ENCODE results near the gene TMPRSS3.
"Not testable (repeated sequence)": the region's sequence is repeated elsewhere in the genome, so short reads cannot be mapped to it uniquely, and the experiment has no call there.

TMPRSS3 gene

GRCh38 chr21:42408718-42409117 lies 12.9 kb upstream of the TMPRSS3 start:
- not testable (repeated sequence) for DNase-seq

GRCh38 chr21:42407476-42407875 lies 11.6 kb upstream of the TMPRSS3 start:
- DNase-seq: no peak

- DNase-seq: no peak
These were observed 11.0 kb upstream of the TMPRSS3 start for GRCh38 chr21:42406866-42407265.

GRCh38 chr21:42406201-42406621 lies 10.4 kb upstream of the TMPRSS3 start:
- no peak for DNase-seq

- DNase-seq: no peak
These were observed 9.5 kb upstream of the TMPRSS3 start for GRCh38 chr21:42405064-42406013.

- no peak for DNase-seq
These were observed 8.7 kb upstream of the TMPRSS3 start for GRCh38 chr21:42404539-42404938.

GRCh38 chr21:42403611-42404231 lies 7.9 kb upstream of the TMPRSS3 start, which contains the start of gene UBASH3A:
TSS of gene UBASH3A (plus strand) at chr21:42403902. CDS start at chr21:42403946, 44 bp downstream.
- no peak for DNase-seq

GRCh38 chr21:42401820-42402251 lies 6.0 kb upstream of the TMPRSS3 start:
- DNase-seq: no peak

GRCh38 chr21:42401154-42401553 lies 5.3 kb upstream of the TMPRSS3 start:
- no peak for DNase-seq

GRCh38 chr21:42400525-42400924 lies 4.7 kb upstream of the TMPRSS3 start:
- no peak for DNase-seq

- no peak for DNase-seq
These were observed 2.7 kb upstream of the TMPRSS3 start for GRCh38 chr21:42398436-42399028.

- no peak for DNase-seq
These were observed 2.0 kb upstream of the TMPRSS3 start for GRCh38 chr21:42397746-42398394.

GRCh38 chr21:42396799-42397745 lies 1.2 kb upstream of the TMPRSS3 start:
- no peak for DNase-seq

GRCh38 chr21:42395302-42395701 lies 550 bp downstream of the TMPRSS3 start:
- DNase-seq: no peak

- no peak for DNase-seq
These were observed 2.4 kb downstream of the TMPRSS3 start for GRCh38 chr21:42393443-42393950.

GRCh38 chr21:42392731-42393442 lies 3.0 kb downstream of the TMPRSS3 start:
- DNase-seq: no peak

GRCh38 chr21:42391297-42391696 lies 4.6 kb downstream of the TMPRSS3 start:
- DNase-seq: no peak

GRCh38 chr21:42390696-42391095 lies 5.2 kb downstream of the TMPRSS3 start:
- DNase-seq: no peak

GRCh38 chr21:42390193-42390592 lies 5.7 kb downstream of the TMPRSS3 start:
- no peak for DNase-seq

GRCh38 chr21:42389449-42389835 lies 6.4 kb downstream of the TMPRSS3 start:
- no peak for DNase-seq
